Measurements from ENCODE around the gene PDIA6. TPM values are rescaled to one million over a fixed set of nuclear protein-coding genes. Genes with fewer than 3 reads are reported as not detected.

The PDIA6 gene
- total and polyA plus RNA-seq, 2 donors (not counting 1 experiment from before 2014, with no cell fraction given), result 23.8 to 53.8 TPM

DNA sequence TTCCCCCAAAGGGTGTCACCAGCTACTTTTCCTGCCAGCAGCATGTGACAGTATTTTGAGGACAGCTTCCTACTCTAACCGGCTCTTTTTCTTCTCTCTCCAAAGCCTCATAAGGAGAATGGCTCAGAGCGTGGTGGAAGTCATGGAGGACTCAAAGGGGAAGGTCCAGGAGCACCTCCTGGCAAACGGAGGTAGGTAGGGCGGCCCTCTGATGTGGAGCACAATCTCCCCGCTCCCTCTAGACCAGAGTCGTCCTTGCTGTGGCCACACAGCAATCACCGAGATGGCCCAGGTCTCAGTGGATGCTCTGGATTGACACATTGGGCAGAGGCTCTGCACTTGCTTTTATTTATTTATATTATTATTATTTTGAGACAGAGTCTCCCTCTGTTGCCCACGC lies 58.7 kb downstream of the PDIA6 start:
- no peaks in the 10 kb centered on the region for H3K27me3 ChIP-seq (replicated peaks in 1 of 4; ENCODE audit: control extremely low read depth in 1 of 4, control insufficient read depth in 3 of 4, insufficient read depth in 4 of 4, low read length in 3 of 4)
- H3K27ac ChIP-seq (ENCODE audit: low read length in 2 of 2), result no peak overlapping the region
- H3K9me3 ChIP-seq (ENCODE audit: control extremely low read depth in 1 of 3, control insufficient read depth in 2 of 3, insufficient read depth in 1 of 3, low read length in 2 of 3), result no peaks in the 10 kb centered on the region
- Mint-ChIP-seq H3K27me3 (no peaks in the 10 kb centered on the region), H3K9me3 (ENCODE audit: insufficient read depth) (no peaks in the 10 kb centered on the region), H3K4me1 (no peaks in the 10 kb centered on the region), H3K4me3 (no peak overlapping the region), H3K27ac (no peak overlapping the region)
- no peaks in the 10 kb centered on the region for H3K36me3 ChIP-seq (replicated peaks in 1 of 2; ENCODE audit: control extremely low read depth in 1 of 2, control insufficient read depth in 1 of 2, extremely low read depth in 1 of 2, insufficient read depth in 2 of 2, low read length in 1 of 2)
- ATAC-seq (ENCODE audit: low read depth), result no peak
- no peak overlapping the region for H3K4me2 ChIP-seq (replicated peaks; ENCODE audit: low read depth, low read length, poor library complexity, severe bottlenecking)
- no peak overlapping the region for H3K9ac ChIP-seq (ENCODE audit: low read length)
- no peaks in the 10 kb centered on the region for H3K4me1 ChIP-seq (ENCODE audit: control insufficient read depth in 2 of 2, insufficient read depth in 2 of 2, low read length in 2 of 2)
- no peak for DNase-seq
- intact Hi-C loops (cut with micrococcal nuclease), result no loop called here
- CTCF ChIA-PET, result no interaction called here
- POLR2A ChIA-PET, result no interaction called here
- H3K4me3 ChIP-seq (ENCODE audit: control extremely low read depth in 1 of 5, extremely low read depth in 1 of 5, insufficient read depth in 1 of 5, low read depth in 2 of 5, low read length in 4 of 5), result no peak overlapping the region
- no peak for TF ChIP-seq EZH2 (IDR thresholded peaks at IDR 0.05; ENCODE audit: borderline replicate concordance, insufficient read depth, low read depth, low read length, poor library complexity, severe bottlenecking)
- TF ChIP-seq, protein P1, sequence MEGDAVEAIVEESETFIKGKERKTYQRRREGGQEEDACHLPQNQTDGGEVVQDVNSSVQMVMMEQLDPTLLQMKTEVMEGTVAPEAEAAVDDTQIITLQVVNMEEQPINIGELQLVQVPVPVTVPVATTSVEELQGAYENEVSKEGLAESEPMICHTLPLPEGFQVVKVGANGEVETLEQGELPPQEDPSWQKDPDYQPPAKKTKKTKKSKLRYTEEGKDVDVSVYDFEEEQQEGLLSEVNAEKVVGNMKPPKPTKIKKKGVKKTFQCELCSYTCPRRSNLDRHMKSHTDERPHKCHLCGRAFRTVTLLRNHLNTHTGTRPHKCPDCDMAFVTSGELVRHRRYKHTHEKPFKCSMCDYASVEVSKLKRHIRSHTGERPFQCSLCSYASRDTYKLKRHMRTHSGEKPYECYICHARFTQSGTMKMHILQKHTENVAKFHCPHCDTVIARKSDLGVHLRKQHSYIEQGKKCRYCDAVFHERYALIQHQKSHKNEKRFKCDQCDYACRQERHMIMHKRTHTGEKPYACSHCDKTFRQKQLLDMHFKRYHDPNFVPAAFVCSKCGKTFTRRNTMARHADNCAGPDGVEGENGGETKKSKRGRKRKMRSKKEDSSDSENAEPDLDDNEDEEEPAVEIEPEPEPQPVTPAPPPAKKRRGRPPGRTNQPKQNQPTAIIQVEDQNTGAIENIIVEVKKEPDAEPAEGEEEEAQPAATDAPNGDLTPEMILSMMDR (IDR thresholded peaks at IDR 0.05), result no peak
- H3K79me2 ChIP-seq (ENCODE audit: control insufficient read depth, insufficient read depth, low read length), result no peaks in the 10 kb centered on the region
- no peak overlapping the region for H2AFZ ChIP-seq (ENCODE audit: insufficient read depth, low read depth, low read length, poor library complexity, severe bottlenecking)
- 94% methylated on average over 5 of the region's 8 CpGs for WGBS (ENCODE audit: insufficient coverage)
- no peaks in the 10 kb centered on the region for H4K20me1 ChIP-seq (ENCODE audit: control insufficient read depth, insufficient read depth, low read length, poor library complexity, severe bottlenecking)

DNA sequence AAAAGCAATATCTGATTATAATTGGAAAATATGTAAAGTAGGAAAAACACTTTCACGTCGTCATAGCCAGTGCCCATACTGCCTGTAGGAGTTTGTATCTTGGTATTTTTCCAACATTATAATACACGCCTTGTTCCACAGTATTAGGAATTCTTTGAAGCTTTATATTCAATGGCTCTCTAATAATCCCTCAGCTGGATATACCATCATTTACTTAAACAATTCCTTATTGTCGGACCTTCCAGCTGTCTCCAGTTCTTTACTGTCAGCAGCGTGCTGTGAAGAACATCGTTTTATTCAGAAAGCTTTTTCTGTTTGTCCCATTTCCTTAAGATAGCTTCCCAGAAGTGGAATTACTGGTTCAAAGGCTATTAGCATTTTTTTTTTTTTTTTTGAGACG lies 59.4 kb downstream of the PDIA6 start:
- Histone ChIP-seq H3K79me2 (ENCODE audit: control insufficient read depth, insufficient read depth, low read length) (no peaks in the 10 kb centered on the region), H3K9me3 (ENCODE audit: control extremely low read depth in 1 of 3, control insufficient read depth in 2 of 3, insufficient read depth in 1 of 3, low read length in 2 of 3) (no peaks in the 10 kb centered on the region), H2AFZ (ENCODE audit: insufficient read depth, low read depth, low read length, poor library complexity, severe bottlenecking) (no peak overlapping the region), H3K36me3 (replicated peaks in 1 of 2; ENCODE audit: control extremely low read depth in 1 of 2, control insufficient read depth in 1 of 2, extremely low read depth in 1 of 2, insufficient read depth in 2 of 2, low read length in 1 of 2) (no peaks in the 10 kb centered on the region), H4K20me1 (ENCODE audit: control insufficient read depth, insufficient read depth, low read length, poor library complexity, severe bottlenecking) (no peaks in the 10 kb centered on the region), H3K27ac (ENCODE audit: low read length in 2 of 2) (no peak overlapping the region), H3K4me3 (ENCODE audit: control extremely low read depth in 1 of 5, extremely low read depth in 1 of 5, insufficient read depth in 1 of 5, low read depth in 2 of 5, low read length in 4 of 5) (no peak overlapping the region), H3K27me3 (replicated peaks in 1 of 4; ENCODE audit: control extremely low read depth in 1 of 4, control insufficient read depth in 3 of 4, insufficient read depth in 4 of 4, low read length in 3 of 4) (no peaks in the 10 kb centered on the region), H3K4me2 (replicated peaks; ENCODE audit: low read depth, low read length, poor library complexity, severe bottlenecking) (no peak overlapping the region), H3K9ac (ENCODE audit: low read length) (no peak overlapping the region), H3K4me1 (ENCODE audit: control insufficient read depth in 2 of 2, insufficient read depth in 2 of 2, low read length in 2 of 2) (no peaks in the 10 kb centered on the region)
- Mint-ChIP-seq H3K4me1 (no peaks in the 10 kb centered on the region), H3K27ac (no peak overlapping the region), H3K27me3 (no peaks in the 10 kb centered on the region), H3K4me3 (no peak overlapping the region), H3K9me3 (ENCODE audit: insufficient read depth) (no peaks in the 10 kb centered on the region)
- no peak for DNase-seq
- TF ChIP-seq, protein P1 (IDR thresholded peaks at IDR 0.05), result no peak
- no peak for TF ChIP-seq EZH2 (IDR thresholded peaks at IDR 0.05; ENCODE audit: borderline replicate concordance, insufficient read depth, low read depth, low read length, poor library complexity, severe bottlenecking)
- ATAC-seq (ENCODE audit: low read depth), result no peak
- intact Hi-C loops (cut with micrococcal nuclease), result no loop called here
- POLR2A ChIA-PET, result no interaction called here
- CTCF ChIA-PET, result interaction anchor here (0.7 kb wide), 1 partner anchor 47 kb away, joined by 4 read pairs; no protein-coding TSS in a partner anchor
- WGBS (ENCODE audit: insufficient coverage), result 100% methylated on average over 2 of the region's 7 CpGs

Measured in B cell (primary cell).